ENCODE data around the gene CNP. TPM values are rescaled to one million over a fixed set of nuclear protein-coding genes. Genes with fewer than 3 reads are reported as not detected.

CNP gene
- polyA plus RNA-seq, 1 donor, result 40.1 TPM

- DNase-seq (ENCODE audit: low read depth), result no peak
Measured at GRCh38 chr17:41941168-41941567, 25.4 kb upstream of the CNP start.

- DNase-seq (ENCODE audit: low read depth), result no peak
Measured at GRCh38 chr17:41942626-41943373, 23.8 kb upstream of the CNP start.

- no peak for DNase-seq (ENCODE audit: low read depth)
Measured at GRCh38 chr17:41943492-41943891, 23.1 kb upstream of the CNP start.

GRCh38 chr17:41944943-41945342 lies 21.7 kb upstream of the CNP start:
- DNase-seq (ENCODE audit: low read depth), result no peak

- no peak for DNase-seq (ENCODE audit: low read depth)
Measured at GRCh38 chr17:41948762-41949460, 17.7 kb upstream of the CNP start.

- no peak for DNase-seq (ENCODE audit: low read depth)
Measured at GRCh38 chr17:41956522-41956921, 10.1 kb upstream of the CNP start.

- no peak for DNase-seq (ENCODE audit: low read depth)
Measured at GRCh38 chr17:41957031-41957868, 9.3 kb upstream of the CNP start.

- no peak for DNase-seq (ENCODE audit: low read depth)
Measured at GRCh38 chr17:41957869-41958439, 8.6 kb upstream of the CNP start.

GRCh38 chr17:41959030-41959335 lies 7.6 kb upstream of the CNP start:
- no peak for DNase-seq (ENCODE audit: low read depth)

GRCh38 chr17:41959336-41960095 lies 7.1 kb upstream of the CNP start:
- DNase-seq (ENCODE audit: low read depth), result no peak

GRCh38 chr17:41962111-41962510 lies 4.5 kb upstream of the CNP start:
- no peak for DNase-seq (ENCODE audit: low read depth)

GRCh38 chr17:41962768-41963434 lies 3.7 kb upstream of the CNP start:
- DNase-seq (ENCODE audit: low read depth), result peak; percentile 39

- DNase-seq (ENCODE audit: low read depth), result no peak
Measured at GRCh38 chr17:41965694-41966462, 717 bp upstream of the CNP start.

GRCh38 chr17:41967141-41967920 lies 736 bp downstream of the CNP start:
- DNase-seq (ENCODE audit: low read depth), result no peak

GRCh38 chr17:41967921-41968578 lies 1.5 kb downstream of the CNP start:
- no peak for DNase-seq (ENCODE audit: low read depth)

- DNase-seq (ENCODE audit: low read depth), result no peak
Measured at GRCh38 chr17:41968676-41969075, 2.1 kb downstream of the CNP start.

- no peak for DNase-seq (ENCODE audit: low read depth)
Measured at GRCh38 chr17:41970901-41971331, 4.3 kb downstream of the CNP start.

GRCh38 chr17:41971721-41972523 lies 5.3 kb downstream of the CNP start:
- no peak for DNase-seq (ENCODE audit: low read depth)
